H1 (cell line): ENCODE results near the gene NEDD8.

Source experiments
- POLR2A ChIP-seq, 2 experiments: IDR thresholded peaks; 1 replicate in 1 of 2; 2 replicates in 1 of 2; pipeline ENCODE4 v1.6.1; 2011; ENCODE audit warnings: low read depth in 2 of 2, low read length in 2 of 2, mild to moderate bottlenecking in 2 of 2; ENCODE audit errors: control extremely low read depth in 1 of 2
- POLR2AphosphoS5 ChIP-seq: IDR thresholded peaks from 2 replicates; pipeline ENCODE4 v1.6.1; 2011; ENCODE audit warnings: low read depth, low read length

- TF ChIP-seq POLR2A (IDR thresholded peaks at IDR 0.05; ENCODE audit: control extremely low read depth in 1 of 2, low read depth in 2 of 2, low read length in 2 of 2) (no peak), POLR2AphosphoS5 (no peak)
These were observed 37.9 kb upstream of the NEDD8 start for GRCh38 chr14:24269910-24270536.
